ENCODE measurements around the gene GRB10.
"Not testable (repeated sequence)": the region's sequence is repeated elsewhere in the genome, so short reads cannot be mapped to it uniquely, and the experiment has no call there.

The GRB10 gene

DNA sequence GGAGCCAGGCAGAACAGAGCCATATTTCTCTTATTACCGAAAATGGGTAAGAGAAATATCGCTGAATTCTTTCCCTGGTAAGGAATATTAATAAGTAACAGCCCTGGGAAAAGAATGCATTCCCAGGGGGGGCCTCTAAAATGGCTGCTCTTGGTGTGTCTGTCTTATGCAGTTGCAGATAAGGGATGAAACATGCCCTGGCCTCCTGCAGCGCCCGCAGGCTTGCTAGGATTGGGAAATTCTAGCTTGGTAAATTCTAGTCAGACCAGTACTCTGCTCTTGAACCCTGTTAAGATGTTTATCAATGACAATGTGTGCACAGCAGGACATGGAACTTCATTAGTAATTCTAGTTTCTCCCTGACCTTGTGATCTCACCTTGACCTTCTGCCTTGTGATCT, 199.4 kb downstream of the GRB10 start:
- H3K9me3 ChIP-seq (ENCODE audit: control insufficient read depth, low read length); DNase-seq; H3K27ac ChIP-seq (ENCODE audit: insufficient read depth, low read length, poor library complexity, severe bottlenecking); H3K27me3 ChIP-seq (replicated peaks; ENCODE audit: control insufficient read depth, insufficient read depth, low read length, poor library complexity, severe bottlenecking); H3K4me1 ChIP-seq (ENCODE audit: control insufficient read depth, insufficient read depth, low read length, poor library complexity, severe bottlenecking); H3K36me3 ChIP-seq (ENCODE audit: control insufficient read depth, insufficient read depth, low read length); H3K4me3 ChIP-seq (ENCODE audit: insufficient read depth, low read depth, low read length, poor library complexity, severe bottlenecking): not testable (repeated sequence)

DNA sequence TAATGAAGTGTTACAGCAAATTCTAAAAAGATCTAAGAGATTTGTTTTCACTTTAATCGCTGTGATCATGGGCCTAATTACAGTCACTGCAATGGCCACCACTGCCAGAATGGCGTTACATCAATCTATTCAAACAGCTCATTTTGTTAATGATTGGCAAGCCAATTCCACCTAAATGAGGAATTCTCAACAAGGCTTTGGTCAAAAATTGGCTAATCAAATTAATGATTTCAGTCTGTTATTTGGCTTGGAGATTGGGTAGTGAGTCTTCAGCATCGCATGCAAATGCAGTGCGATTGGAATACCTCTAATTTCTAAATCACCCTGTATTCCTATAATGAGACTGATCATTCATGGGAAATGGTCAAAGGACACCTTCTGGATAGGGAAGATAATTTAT, 200.4 kb downstream of the GRB10 start:
- H3K36me3 ChIP-seq (ENCODE audit: control insufficient read depth, insufficient read depth, low read length); H3K9me3 ChIP-seq (ENCODE audit: control insufficient read depth, low read length); H3K27me3 ChIP-seq (replicated peaks; ENCODE audit: control insufficient read depth, insufficient read depth, low read length, poor library complexity, severe bottlenecking); DNase-seq; H3K27ac ChIP-seq (ENCODE audit: insufficient read depth, low read length, poor library complexity, severe bottlenecking); H3K4me1 ChIP-seq (ENCODE audit: control insufficient read depth, insufficient read depth, low read length, poor library complexity, severe bottlenecking); H3K4me3 ChIP-seq (ENCODE audit: insufficient read depth, low read depth, low read length, poor library complexity, severe bottlenecking): not testable (repeated sequence)

DNA sequence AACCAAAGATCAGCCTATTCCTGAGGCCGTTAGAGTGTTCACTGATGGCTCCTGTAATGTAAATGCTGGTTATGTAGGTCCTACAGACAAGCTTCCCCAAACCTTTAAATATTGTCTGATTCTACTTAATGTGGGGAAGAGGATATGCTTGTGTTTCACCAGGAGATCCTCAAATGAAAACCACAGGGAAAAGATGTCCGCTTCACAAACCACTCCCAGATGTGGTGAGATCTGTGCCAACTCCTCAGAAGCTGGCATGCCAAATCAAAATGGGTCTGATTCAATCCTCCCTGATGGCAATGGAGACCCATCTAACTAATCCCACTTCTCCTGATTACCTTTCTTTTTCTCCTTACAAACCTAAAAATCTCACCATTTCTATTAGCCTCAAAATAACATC, 202.0 kb downstream of the GRB10 start:
- not testable (repeated sequence) for H3K36me3 ChIP-seq (ENCODE audit: control insufficient read depth, insufficient read depth, low read length); H3K4me1 ChIP-seq (ENCODE audit: control insufficient read depth, insufficient read depth, low read length, poor library complexity, severe bottlenecking); H3K4me3 ChIP-seq (ENCODE audit: insufficient read depth, low read depth, low read length, poor library complexity, severe bottlenecking); H3K9me3 ChIP-seq (ENCODE audit: control insufficient read depth, low read length); DNase-seq; H3K27ac ChIP-seq (ENCODE audit: insufficient read depth, low read length, poor library complexity, severe bottlenecking); H3K27me3 ChIP-seq (replicated peaks; ENCODE audit: control insufficient read depth, insufficient read depth, low read length, poor library complexity, severe bottlenecking)

GRCh38 chr7:50580057-50580456, 202.6 kb downstream of the GRB10 start:
- H3K4me1 ChIP-seq (ENCODE audit: control insufficient read depth, insufficient read depth, low read length, poor library complexity, severe bottlenecking): no peaks in the 10 kb centered on the region
- H3K27ac ChIP-seq (ENCODE audit: insufficient read depth, low read length, poor library complexity, severe bottlenecking): no peak overlapping the region
- DNase-seq: no peak
- no peaks in the 10 kb centered on the region for H3K36me3 ChIP-seq (ENCODE audit: control insufficient read depth, insufficient read depth, low read length)
- H3K9me3 ChIP-seq (ENCODE audit: control insufficient read depth, low read length): peaks cover 6% of the 10 kb centered on the region
- H3K4me3 ChIP-seq (ENCODE audit: insufficient read depth, low read depth, low read length, poor library complexity, severe bottlenecking): no peak overlapping the region
- no peaks in the 10 kb centered on the region for H3K27me3 ChIP-seq (replicated peaks; ENCODE audit: control insufficient read depth, insufficient read depth, low read length, poor library complexity, severe bottlenecking)

GRCh38 chr7:50578105-50578504, 204.6 kb downstream of the GRB10 start:
- not testable (repeated sequence) for H3K4me3 ChIP-seq (ENCODE audit: insufficient read depth, low read depth, low read length, poor library complexity, severe bottlenecking); DNase-seq; H3K27ac ChIP-seq (ENCODE audit: insufficient read depth, low read length, poor library complexity, severe bottlenecking); H3K36me3 ChIP-seq (ENCODE audit: control insufficient read depth, insufficient read depth, low read length); H3K27me3 ChIP-seq (replicated peaks; ENCODE audit: control insufficient read depth, insufficient read depth, low read length, poor library complexity, severe bottlenecking); H3K4me1 ChIP-seq (ENCODE audit: control insufficient read depth, insufficient read depth, low read length, poor library complexity, severe bottlenecking); H3K9me3 ChIP-seq (ENCODE audit: control insufficient read depth, low read length)

DNA sequence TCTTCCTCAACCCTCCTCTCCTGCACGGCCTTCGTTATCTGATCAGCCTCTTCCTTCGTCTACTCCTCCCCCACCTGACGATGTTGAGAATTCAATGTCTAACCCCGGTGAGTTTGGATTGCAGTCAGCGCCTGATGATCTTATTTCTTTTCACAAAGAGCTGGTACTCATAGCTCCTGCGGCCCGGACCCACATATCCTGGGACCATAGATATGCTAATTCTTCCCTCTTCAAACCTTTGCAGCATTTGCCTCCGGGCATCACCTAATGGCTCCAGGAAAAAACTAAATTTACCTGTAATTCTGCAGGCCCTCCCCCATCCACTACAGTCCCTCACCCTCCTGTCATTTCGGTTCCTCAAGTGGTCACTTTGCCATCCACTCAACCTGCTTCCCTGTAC, 205.1 kb downstream of the GRB10 start:
- no peaks in the 10 kb centered on the region for H3K4me1 ChIP-seq (ENCODE audit: control insufficient read depth, insufficient read depth, low read length, poor library complexity, severe bottlenecking)
- H3K4me3 ChIP-seq (ENCODE audit: insufficient read depth, low read depth, low read length, poor library complexity, severe bottlenecking): no peak overlapping the region
- no peak overlapping the region for H3K27ac ChIP-seq (ENCODE audit: insufficient read depth, low read length, poor library complexity, severe bottlenecking)
- no peak for DNase-seq
- no peaks in the 10 kb centered on the region for H3K27me3 ChIP-seq (replicated peaks; ENCODE audit: control insufficient read depth, insufficient read depth, low read length, poor library complexity, severe bottlenecking)
- no peaks in the 10 kb centered on the region for H3K9me3 ChIP-seq (ENCODE audit: control insufficient read depth, low read length)
- no peaks in the 10 kb centered on the region for H3K36me3 ChIP-seq (ENCODE audit: control insufficient read depth, insufficient read depth, low read length)

GRCh38 chr7:50576388-50576787, 206.3 kb downstream of the GRB10 start:
- H3K27ac ChIP-seq (ENCODE audit: insufficient read depth, low read length, poor library complexity, severe bottlenecking); H3K36me3 ChIP-seq (ENCODE audit: control insufficient read depth, insufficient read depth, low read length); DNase-seq; H3K9me3 ChIP-seq (ENCODE audit: control insufficient read depth, low read length); H3K4me3 ChIP-seq (ENCODE audit: insufficient read depth, low read depth, low read length, poor library complexity, severe bottlenecking); H3K27me3 ChIP-seq (replicated peaks; ENCODE audit: control insufficient read depth, insufficient read depth, low read length, poor library complexity, severe bottlenecking); H3K4me1 ChIP-seq (ENCODE audit: control insufficient read depth, insufficient read depth, low read length, poor library complexity, severe bottlenecking): not testable (repeated sequence)

DNA sequence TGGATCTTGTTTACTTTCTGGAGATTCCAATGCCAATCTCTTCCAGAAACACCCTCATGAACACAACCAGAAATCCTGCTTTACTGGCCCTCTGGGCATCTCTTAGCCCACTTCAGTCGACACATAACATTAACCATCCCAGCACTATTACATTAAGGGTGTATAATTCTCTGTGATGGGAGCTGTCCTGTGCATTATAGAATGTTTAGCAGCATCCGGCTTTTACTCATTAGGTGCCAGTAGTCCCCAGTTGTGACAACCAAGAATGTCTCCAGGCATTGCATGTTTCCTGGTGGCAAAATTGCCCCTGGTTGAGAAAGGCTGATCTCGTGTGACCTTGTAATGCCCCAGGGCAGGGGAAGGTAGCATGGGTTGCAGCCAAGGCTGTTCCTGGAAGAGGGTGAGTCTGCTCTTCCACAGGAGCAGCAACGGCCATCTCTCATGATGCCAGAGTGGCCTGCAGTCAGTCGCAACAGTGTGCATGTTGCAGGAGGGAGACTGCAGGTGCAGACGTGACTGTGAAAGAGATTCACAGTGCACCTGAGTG, 214.9 kb downstream of the GRB10 start:
- H3K4me3 ChIP-seq (ENCODE audit: insufficient read depth, low read depth, low read length, poor library complexity, severe bottlenecking): no peak overlapping the region
- no peaks in the 10 kb centered on the region for H3K9me3 ChIP-seq (ENCODE audit: control insufficient read depth, low read length)
- DNase-seq: no peak
- H3K27ac ChIP-seq (ENCODE audit: insufficient read depth, low read length, poor library complexity, severe bottlenecking): no peak overlapping the region
- H3K27me3 ChIP-seq (replicated peaks; ENCODE audit: control insufficient read depth, insufficient read depth, low read length, poor library complexity, severe bottlenecking): no peaks in the 10 kb centered on the region
- no peaks in the 10 kb centered on the region for H3K4me1 ChIP-seq (ENCODE audit: control insufficient read depth, insufficient read depth, low read length, poor library complexity, severe bottlenecking)
- H3K36me3 ChIP-seq (ENCODE audit: control insufficient read depth, insufficient read depth, low read length): no peaks in the 10 kb centered on the region

DNA sequence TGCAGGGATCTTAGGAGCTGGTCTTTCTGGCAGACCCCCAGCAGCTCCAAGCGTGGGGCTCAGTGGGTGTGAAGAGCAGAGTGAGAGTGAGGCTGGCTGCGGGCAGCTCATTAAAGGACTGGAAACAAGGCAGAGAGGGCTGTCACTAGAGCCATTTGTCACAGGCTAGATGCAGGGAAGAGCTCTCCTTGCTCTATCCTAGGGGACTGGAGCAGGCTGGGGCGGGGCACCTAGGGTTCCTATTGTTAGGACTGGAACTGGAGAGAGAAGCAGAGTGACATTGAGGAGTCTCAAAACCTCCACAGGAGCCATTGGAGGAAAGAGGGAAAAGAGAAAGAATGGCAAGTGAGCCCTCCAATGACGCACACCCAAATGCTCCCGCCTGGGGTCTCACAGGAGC, 216.7 kb downstream of the GRB10 start:
- no peaks in the 10 kb centered on the region for H3K36me3 ChIP-seq (ENCODE audit: control insufficient read depth, insufficient read depth, low read length)

DNA sequence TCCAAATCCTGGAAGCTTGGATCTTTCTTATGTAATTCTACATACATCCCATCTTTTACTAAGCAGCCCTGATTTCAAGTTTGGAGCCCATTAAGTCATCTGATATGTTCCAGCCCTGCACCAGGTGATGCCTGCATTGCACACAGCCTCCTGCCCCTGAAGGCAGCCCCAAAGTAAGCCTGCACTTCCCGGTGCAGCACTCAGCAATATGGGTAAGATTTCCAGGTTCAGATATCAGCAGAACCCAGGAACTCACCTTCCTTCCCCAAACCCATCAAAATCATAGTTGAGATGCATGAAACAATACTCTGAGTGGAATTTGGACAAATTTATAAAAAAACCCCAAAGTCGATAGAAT, 217.2 kb downstream of the GRB10 start:
- H3K27me3 ChIP-seq (replicated peaks; ENCODE audit: control insufficient read depth, insufficient read depth, low read length, poor library complexity, severe bottlenecking): no peaks in the 10 kb centered on the region
- no peaks in the 10 kb centered on the region for H3K36me3 ChIP-seq (ENCODE audit: control insufficient read depth, insufficient read depth, low read length)
- no peak overlapping the region for H3K4me3 ChIP-seq (ENCODE audit: insufficient read depth, low read depth, low read length, poor library complexity, severe bottlenecking)
- no peaks in the 10 kb centered on the region for H3K9me3 ChIP-seq (ENCODE audit: control insufficient read depth, low read length)
- DNase-seq: no peak
- H3K27ac ChIP-seq (ENCODE audit: insufficient read depth, low read length, poor library complexity, severe bottlenecking): no peak overlapping the region
- no peaks in the 10 kb centered on the region for H3K4me1 ChIP-seq (ENCODE audit: control insufficient read depth, insufficient read depth, low read length, poor library complexity, severe bottlenecking)

More for the DNA sequence above, 216.7 kb downstream of the GRB10 start:
- no peaks in the 10 kb centered on the region for H3K27me3 ChIP-seq (replicated peaks; ENCODE audit: control insufficient read depth, insufficient read depth, low read length, poor library complexity, severe bottlenecking)
- H3K4me1 ChIP-seq (ENCODE audit: control insufficient read depth, insufficient read depth, low read length, poor library complexity, severe bottlenecking): no peaks in the 10 kb centered on the region
- no peak for DNase-seq
- H3K9me3 ChIP-seq (ENCODE audit: control insufficient read depth, low read length): no peaks in the 10 kb centered on the region
- no peak overlapping the region for H3K27ac ChIP-seq (ENCODE audit: insufficient read depth, low read length, poor library complexity, severe bottlenecking)
- no peak overlapping the region for H3K4me3 ChIP-seq (ENCODE audit: insufficient read depth, low read depth, low read length, poor library complexity, severe bottlenecking)
